ENCODE data around the gene TMEFF2.

The TMEFF2 gene

DNA sequence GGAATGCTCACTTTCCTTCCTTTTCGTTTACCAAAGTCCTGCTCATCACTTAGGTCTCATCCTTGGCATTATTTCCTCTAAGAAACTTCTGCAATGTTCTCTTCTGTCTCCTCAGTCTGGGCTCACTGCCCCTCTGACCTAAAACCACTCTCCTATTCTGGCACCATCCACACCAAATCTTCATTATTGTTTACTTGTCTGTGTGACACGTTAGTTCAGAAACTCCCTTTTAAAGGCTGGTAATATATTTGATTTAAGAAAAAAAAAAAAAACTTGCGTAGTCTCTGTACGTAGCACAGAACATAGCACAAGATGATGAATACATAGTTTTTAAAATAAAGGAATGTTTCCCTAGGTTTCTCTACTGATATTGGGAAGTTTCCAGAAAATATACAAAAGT is 229.0 kb downstream of the TMEFF2 start:
- Histone ChIP-seq H2AFZ (ENCODE audit: low read length) (no peak overlapping the region), H3K4me1 (ENCODE audit: insufficient read depth, low read length, poor library complexity, severe bottlenecking) (peaks cover 12% of the 10 kb centered on the region), H3K79me2 (ENCODE audit: insufficient read depth, low read length) (no peaks in the 10 kb centered on the region), H4K20me1 (ENCODE audit: insufficient read depth, low read length, poor library complexity, severe bottlenecking) (no peaks in the 10 kb centered on the region), H3K9me2 (replicated peaks; ENCODE audit: low read depth, low read length) (no peaks in the 10 kb centered on the region), H3K4me3 (ENCODE audit: low read length, poor library complexity, severe bottlenecking) (no peak overlapping the region), H3F3A (ENCODE audit: low read depth) (no peaks in the 10 kb centered on the region), H3K27me3 (ENCODE audit: insufficient read depth, low read length, poor library complexity, severe bottlenecking) (no peaks in the 10 kb centered on the region), H3K9ac (ENCODE audit: low read depth, low read length, poor library complexity, severe bottlenecking) (no peak overlapping the region), H3K4me2 (ENCODE audit: low read depth, low read length, poor library complexity, severe bottlenecking) (no peak overlapping the region), H3K36me3 (ENCODE audit: insufficient read depth, low read length) (no peaks in the 10 kb centered on the region), H3K9me3 (ENCODE audit: insufficient read depth, low read depth, low read length) (no peaks in the 10 kb centered on the region)
- TF ChIP-seq, protein P1, sequence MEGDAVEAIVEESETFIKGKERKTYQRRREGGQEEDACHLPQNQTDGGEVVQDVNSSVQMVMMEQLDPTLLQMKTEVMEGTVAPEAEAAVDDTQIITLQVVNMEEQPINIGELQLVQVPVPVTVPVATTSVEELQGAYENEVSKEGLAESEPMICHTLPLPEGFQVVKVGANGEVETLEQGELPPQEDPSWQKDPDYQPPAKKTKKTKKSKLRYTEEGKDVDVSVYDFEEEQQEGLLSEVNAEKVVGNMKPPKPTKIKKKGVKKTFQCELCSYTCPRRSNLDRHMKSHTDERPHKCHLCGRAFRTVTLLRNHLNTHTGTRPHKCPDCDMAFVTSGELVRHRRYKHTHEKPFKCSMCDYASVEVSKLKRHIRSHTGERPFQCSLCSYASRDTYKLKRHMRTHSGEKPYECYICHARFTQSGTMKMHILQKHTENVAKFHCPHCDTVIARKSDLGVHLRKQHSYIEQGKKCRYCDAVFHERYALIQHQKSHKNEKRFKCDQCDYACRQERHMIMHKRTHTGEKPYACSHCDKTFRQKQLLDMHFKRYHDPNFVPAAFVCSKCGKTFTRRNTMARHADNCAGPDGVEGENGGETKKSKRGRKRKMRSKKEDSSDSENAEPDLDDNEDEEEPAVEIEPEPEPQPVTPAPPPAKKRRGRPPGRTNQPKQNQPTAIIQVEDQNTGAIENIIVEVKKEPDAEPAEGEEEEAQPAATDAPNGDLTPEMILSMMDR (conservative IDR thresholded peaks at IDR 0.05; ENCODE audit: low read length) = no peak
- TF ChIP-seq EZH2phosphoT487 (IDR thresholded peaks at IDR 0.05; ENCODE audit: borderline replicate concordance) = no peak

DNA sequence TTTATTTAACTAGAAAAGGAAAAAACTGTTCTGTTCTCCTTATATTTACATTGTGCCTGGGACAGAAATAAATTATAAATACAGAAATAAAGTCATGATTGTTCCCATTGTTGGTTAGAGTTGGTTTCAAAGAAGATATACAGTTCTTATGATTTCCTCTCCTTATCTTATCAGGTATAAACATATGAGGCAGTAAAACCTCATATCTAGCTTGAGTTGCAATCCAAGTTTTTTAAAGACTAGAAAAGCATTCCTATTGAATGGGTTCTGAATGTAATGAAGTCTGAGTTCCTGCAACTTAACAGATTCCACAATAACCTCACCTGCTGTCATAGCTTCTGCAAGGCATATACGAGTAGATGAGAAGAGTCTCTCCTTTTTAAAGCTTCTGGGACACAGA is 233.2 kb downstream of the TMEFF2 start:
- Histone ChIP-seq H3K4me1 (ENCODE audit: insufficient read depth, low read length, poor library complexity, severe bottlenecking) (peaks cover 12% of the 10 kb centered on the region), H4K20me1 (ENCODE audit: insufficient read depth, low read length, poor library complexity, severe bottlenecking) (no peaks in the 10 kb centered on the region)

DNA sequence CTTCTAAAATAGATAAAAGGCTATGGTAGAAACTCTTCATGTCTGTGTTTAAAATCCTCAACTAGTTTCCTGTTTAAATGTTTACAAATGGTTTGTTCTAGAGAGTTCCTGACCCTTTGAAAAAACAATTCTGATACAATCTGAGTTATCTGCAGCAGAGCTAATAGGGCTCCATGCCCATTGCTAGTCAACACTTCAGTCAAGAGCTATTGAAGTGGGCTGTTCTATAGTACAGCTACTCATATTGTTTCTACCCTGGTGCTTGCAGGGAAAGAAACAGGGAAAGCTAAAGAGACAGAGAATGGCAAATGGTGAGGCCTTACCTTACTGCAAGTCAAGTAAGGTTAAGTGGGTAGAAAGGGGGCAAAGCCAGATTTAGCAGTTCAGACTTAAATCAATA is 235.5 kb downstream of the TMEFF2 start:
- H3K9me2 ChIP-seq (replicated peaks; ENCODE audit: low read depth, low read length) = no peaks in the 10 kb centered on the region
- H3K4me3 ChIP-seq (ENCODE audit: low read length, poor library complexity, severe bottlenecking) = no peak overlapping the region
- H3K4me1 ChIP-seq (ENCODE audit: insufficient read depth, low read length, poor library complexity, severe bottlenecking) = peaks cover 12% of the 10 kb centered on the region
- no peaks in the 10 kb centered on the region for H3F3A ChIP-seq (ENCODE audit: low read depth)
- H3K79me2 ChIP-seq (ENCODE audit: insufficient read depth, low read length) = no peaks in the 10 kb centered on the region
- H3K36me3 ChIP-seq (ENCODE audit: insufficient read depth, low read length) = no peaks in the 10 kb centered on the region
- H3K27me3 ChIP-seq (ENCODE audit: insufficient read depth, low read length, poor library complexity, severe bottlenecking) = no peaks in the 10 kb centered on the region
- no peaks in the 10 kb centered on the region for H4K20me1 ChIP-seq (ENCODE audit: insufficient read depth, low read length, poor library complexity, severe bottlenecking)
- H3K9ac ChIP-seq (ENCODE audit: low read depth, low read length, poor library complexity, severe bottlenecking) = no peak overlapping the region
- H3K9me3 ChIP-seq (ENCODE audit: insufficient read depth, low read depth, low read length) = no peaks in the 10 kb centered on the region
- no peak overlapping the region for H3K4me2 ChIP-seq (ENCODE audit: low read depth, low read length, poor library complexity, severe bottlenecking)
- H2AFZ ChIP-seq (ENCODE audit: low read length) = no peak overlapping the region
- TF ChIP-seq, protein P1 (conservative IDR thresholded peaks at IDR 0.05; ENCODE audit: low read length) = no peak
- TF ChIP-seq EZH2phosphoT487 (IDR thresholded peaks at IDR 0.05; ENCODE audit: borderline replicate concordance) = no peak

More for the DNA sequence above, 233.2 kb downstream of the TMEFF2 start:
- no peak for TF ChIP-seq EZH2phosphoT487 (IDR thresholded peaks at IDR 0.05; ENCODE audit: borderline replicate concordance)
- TF ChIP-seq, protein P1 (conservative IDR thresholded peaks at IDR 0.05; ENCODE audit: low read length) = no peak
- Histone ChIP-seq H3K9me3 (ENCODE audit: insufficient read depth, low read depth, low read length) (no peaks in the 10 kb centered on the region), H3K4me3 (ENCODE audit: low read length, poor library complexity, severe bottlenecking) (peak overlapping the region; percentile 22), H3F3A (ENCODE audit: low read depth) (no peaks in the 10 kb centered on the region), H3K36me3 (ENCODE audit: insufficient read depth, low read length) (no peaks in the 10 kb centered on the region), H3K79me2 (ENCODE audit: insufficient read depth, low read length) (no peaks in the 10 kb centered on the region), H3K9ac (ENCODE audit: low read depth, low read length, poor library complexity, severe bottlenecking) (no peak overlapping the region), H3K9me2 (replicated peaks; ENCODE audit: low read depth, low read length) (no peaks in the 10 kb centered on the region), H3K27me3 (ENCODE audit: insufficient read depth, low read length, poor library complexity, severe bottlenecking) (no peaks in the 10 kb centered on the region), H3K4me2 (ENCODE audit: low read depth, low read length, poor library complexity, severe bottlenecking) (peak overlapping the region; percentile 47), H2AFZ (ENCODE audit: low read length) (no peak overlapping the region)

Data from Loucy (cell line).